CD4-positive, alpha-beta T cell treated with Interleukin-15 for 4 hours (primary cell): ENCODE results near the gene B3GLCT.

Experiments
- DNase-seq: peaks from one replicate; pipeline ENCODE4 v3.0.0-alpha.2; 2020; ENCODE audit warnings: low spot score

The B3GLCT gene

GRCh38 chr13:31223640-31224039 is 23.9 kb downstream of the B3GLCT start:
- no peak for DNase-seq

- DNase-seq = no peak
Observed at GRCh38 chr13:31224174-31224669, 24.4 kb downstream of the B3GLCT start.

GRCh38 chr13:31224963-31225559 is 25.3 kb downstream of the B3GLCT start:
- no peak for DNase-seq

DNA sequence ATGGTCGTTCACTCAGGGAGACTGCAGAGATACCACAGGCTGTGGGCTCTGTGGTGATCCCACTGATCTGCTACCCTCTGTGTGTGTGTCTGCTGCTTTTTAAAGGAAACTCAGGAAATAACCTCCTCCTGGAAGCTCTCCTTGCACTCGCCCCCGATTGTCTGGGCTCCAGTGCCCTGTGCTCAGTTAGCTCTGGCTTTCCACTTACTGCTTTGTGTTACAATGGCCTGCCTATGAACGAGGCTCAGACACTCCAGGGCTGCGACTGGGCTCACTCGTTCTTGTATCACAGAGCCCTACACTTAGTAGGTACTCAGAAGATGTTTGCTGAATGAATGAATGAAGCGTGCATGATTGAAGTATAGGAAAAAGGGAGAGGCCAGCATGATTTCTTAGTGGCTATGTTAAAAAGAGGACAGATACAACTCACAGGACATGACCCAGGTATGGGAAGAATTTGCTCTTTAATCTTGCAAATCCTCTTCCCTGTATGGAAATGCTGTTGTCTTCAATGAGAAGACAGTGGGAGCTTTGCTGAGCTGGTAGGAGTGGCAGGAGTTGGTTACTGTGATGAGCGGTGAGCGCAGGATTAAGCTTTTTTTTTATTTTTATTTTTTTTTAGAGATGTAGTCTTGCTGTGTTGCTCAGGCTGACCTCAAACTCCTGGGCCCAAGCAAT is 26.4 kb downstream of the B3GLCT start:
- DNase-seq = no peak

DNA sequence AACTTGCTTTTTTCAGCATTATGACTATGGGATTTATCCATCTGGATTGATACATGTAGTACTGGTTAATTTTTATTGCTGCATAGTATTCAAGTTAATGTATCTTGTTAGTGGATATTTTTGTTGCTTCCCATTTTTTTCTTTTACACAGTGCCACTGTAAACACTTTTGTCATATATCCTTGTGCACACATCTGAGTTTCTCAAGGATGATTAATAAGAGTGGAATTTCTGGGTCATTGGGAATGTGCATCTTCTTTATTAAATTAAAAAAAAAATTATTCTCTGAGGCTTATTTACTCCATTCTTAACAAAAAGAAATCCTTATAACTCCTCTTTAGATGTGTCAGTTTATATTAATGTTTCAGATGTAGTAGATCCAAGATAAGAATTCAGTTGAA is 27.3 kb downstream of the B3GLCT start:
- DNase-seq = no peak

GRCh38 chr13:31227870-31228269 is 28.1 kb downstream of the B3GLCT start:
- no peak for DNase-seq

DNA sequence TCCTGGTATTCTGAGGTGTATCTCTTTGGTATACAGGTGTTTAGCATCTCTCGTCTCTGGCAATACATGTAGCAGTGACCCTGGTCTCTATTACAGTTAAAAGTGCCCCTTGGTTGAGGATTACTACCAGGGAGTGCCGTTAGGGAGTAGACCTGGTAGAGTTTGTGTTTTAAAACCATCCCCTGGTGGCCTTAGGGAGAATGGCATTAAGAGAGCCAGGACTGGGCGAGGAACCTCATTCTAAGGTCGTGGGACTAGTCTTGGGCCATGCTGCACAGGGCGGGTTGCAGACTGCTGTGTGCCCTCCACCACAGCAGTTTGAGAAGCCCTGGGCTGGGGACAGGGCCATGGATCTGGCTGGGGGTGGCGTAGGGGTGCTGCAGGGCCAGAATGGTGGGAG is 35.0 kb downstream of the B3GLCT start:
- no peak for DNase-seq

DNA sequence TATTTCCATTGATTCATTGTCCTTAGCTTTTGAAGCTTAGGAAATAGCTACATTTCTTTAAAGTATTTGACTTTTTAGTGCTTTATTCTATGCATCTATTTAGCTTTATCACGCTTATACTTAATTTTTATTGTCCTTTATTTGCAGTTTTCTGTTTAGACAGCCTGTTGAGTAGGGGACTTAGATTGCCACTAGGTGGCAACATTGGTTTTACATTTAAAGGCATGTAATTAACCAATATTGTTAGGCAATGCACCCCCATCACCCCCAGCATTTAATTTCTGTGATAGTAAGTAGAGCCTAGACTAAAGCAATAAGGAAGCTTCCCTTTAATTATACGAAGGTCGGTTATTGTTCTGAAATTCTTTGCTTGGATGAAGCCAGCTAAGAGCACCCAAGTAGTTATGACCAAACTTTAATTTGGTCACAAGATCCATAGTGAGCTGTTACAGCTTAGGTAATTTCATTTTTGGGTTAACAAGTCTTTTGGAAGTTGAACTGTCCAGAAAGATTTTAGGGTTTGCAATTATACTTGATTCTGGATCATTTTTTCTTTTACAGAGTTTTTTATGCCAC is 36.5 kb downstream of the B3GLCT start:
- DNase-seq = peak; percentile 20

GRCh38 chr13:31240921-31241320 is 41.1 kb downstream of the B3GLCT start:
- DNase-seq = no peak

DNA sequence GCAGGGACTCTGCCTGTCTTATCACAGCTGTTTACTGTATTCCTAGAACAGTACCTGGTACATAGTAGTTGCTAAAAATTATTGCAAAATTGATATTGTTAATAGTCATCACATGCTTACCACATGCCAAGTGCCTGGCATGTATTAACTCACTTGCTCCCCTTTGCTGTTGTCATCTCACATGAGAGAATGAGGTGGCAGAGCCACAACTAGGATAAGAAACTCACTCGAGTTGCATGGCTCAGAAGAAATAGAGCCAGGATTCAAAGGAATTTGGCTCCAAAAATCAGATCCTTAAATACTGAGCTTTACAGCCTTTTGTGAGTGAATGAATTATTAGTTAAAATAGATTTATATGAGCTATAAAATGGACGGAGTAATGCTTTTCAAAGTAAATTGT is 42.6 kb downstream of the B3GLCT start:
- DNase-seq = no peak

GRCh38 chr13:31242916-31243315 is 43.1 kb downstream of the B3GLCT start:
- DNase-seq = no peak

- DNase-seq = no peak
Observed at GRCh38 chr13:31245598-31246373, 46.0 kb downstream of the B3GLCT start.

DNA sequence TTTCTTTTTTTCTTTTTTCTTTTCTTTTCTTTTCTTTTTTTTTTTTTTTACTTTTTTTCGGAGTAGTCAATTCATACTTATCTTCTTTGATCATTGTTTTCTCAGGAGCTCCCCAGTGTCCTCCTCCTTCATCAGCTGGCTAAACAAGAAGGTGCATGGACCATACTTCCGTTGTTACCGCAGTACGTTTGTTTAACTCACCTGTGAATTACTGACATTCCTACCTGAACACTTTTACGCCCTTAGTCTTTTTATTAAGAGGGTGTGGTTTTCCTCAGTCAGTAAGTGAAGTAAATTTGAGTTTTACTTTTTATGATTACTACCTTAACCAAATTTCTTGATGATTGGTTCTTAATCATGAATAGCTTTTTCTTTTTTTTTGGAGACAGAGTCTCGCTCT is 47.1 kb downstream of the B3GLCT start:
- no peak for DNase-seq

GRCh38 chr13:31248361-31248760 is 48.6 kb downstream of the B3GLCT start:
- DNase-seq = no peak

- no peak for DNase-seq
Observed at GRCh38 chr13:31248965-31249539, 49.3 kb downstream of the B3GLCT start.

DNA sequence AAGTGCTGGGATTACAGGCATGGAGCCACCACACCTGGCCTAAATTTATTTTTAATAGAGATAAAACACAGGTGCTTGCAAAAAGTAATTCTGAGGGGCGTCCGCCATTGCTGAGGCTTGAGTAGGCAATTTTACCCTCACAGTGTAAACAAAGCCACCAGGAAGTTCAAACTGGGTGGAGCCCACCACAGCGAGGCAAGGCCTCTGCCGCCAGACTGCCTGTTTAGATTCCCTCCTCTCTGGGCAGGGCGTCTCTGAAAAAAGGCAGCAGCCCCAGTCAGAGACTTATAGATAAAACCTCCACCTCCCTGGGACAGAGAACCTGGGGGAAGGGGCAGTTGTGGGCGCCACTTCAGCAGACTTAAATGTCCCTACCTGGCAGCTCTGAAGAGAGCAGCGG is 50.7 kb downstream of the B3GLCT start:
- no peak for DNase-seq

DNA sequence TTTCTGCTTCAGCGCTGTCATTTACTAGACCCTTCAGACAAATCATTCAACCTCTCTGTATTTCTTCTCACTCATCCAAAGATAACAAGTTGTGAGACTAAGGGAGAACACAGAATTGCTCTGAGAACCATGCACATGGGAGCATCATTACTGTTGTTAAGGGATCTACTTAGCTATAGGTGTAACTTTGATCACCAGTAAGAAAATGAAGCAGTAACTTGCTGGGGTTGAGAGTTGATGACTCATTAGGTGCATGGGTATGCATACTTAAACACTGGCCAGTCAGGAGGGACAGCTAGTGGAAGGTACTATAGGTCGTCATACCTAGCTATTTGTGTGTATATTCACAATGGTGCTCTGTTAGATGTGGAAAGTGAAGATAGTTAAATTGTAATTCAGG is 61.5 kb downstream of the B3GLCT start:
- DNase-seq = no peak

GRCh38 chr13:31263346-31263745 is 63.6 kb downstream of the B3GLCT start:
- no peak for DNase-seq

DNA sequence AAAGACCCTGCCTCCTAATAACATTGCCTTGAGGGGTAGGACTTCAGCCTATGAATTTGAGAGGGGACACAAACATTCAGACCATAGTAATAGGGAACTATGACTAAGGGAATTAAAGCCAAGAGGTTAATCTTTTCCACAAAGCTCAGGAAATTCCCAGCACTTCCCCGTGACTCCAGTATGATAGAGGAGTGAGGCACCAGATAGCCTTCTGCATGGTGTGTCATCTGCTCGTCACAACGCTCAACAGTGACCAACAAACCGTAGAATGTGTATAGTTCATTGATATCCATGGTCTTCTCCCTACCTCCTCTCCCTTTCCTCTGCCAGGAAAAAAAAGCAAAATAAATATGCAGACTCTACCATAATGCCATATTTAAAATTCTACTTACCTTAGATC is 64.4 kb downstream of the B3GLCT start:
- no peak for DNase-seq

DNA sequence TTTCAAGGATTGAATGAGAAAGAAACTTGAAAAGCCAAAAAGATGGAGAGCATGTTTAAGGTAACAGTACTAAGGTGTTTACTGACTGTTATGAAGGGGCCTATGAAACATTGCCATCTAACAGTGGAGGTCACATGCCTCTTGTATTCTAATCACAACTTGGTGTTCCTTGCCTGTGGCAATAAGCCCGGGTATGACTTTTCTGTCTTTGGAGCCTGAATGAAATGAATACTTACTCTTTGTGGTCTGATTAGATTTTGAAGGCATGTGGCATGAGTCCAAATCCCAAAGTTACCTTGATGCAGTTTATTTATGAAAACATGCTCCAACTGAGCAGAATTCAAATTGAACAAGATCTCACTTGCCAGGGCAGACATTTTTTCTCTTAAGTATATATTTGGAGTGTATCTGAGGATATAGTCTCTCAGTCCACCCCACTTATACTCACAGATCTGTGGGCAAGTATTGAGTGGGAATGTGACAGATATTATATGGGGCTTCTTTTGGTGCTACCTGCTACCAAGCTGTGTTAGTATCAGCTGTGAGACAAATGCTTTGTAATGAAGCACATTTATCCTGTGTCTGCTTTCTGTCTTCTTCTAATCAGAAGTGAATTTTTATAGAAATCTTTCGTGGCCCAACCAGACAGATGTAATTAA is 67.5 kb downstream of the B3GLCT start:
- no peak for DNase-seq

GRCh38 chr13:31274390-31274789 is 74.6 kb downstream of the B3GLCT start:
- DNase-seq = no peak

GRCh38 chr13:31276421-31276820 is 76.6 kb downstream of the B3GLCT start:
- DNase-seq = no peak
